K562 (cell line): ENCODE results near the gene TMEM218. TPM values are rescaled to one million over a fixed set of nuclear protein-coding genes. Genes with fewer than 3 reads are reported as not detected.
A peak's percentile ranks its signal among the peaks of the same experiment; 100 is the strongest.

Source experiments
- ATF3 ChIP-seq, 2 experiments: fragments of 450-650 bp in 1 of 2; sonication (generic) in 1 of 2; formaldehyde crosslinking in 1 of 2; IDR thresholded peaks in 1 of 2; conservative IDR thresholded peaks in 1 of 2; 2 replicates each; pipeline versions ENCODE4 v1.6.1 to v1.8.1; 2016 to 2023; ENCODE audit warnings: mild to moderate bottlenecking in 2 of 2, moderate library complexity in 2 of 2, inconsistent platforms in 1 of 2, missing genetic modification reagents in 1 of 2
- COPS2 ChIP-seq: fragments of 450-650 bp; conservative IDR thresholded peaks from 2 replicates; pipeline ENCODE4 v1.6.1; 2016; ENCODE audit warnings: mild to moderate bottlenecking, moderate library complexity
- E2F1 ChIP-seq: sonication (generic); formaldehyde crosslinking; IDR thresholded peaks from 2 replicates; pipeline ENCODE4 v1.8.1; 2023; ENCODE audit warnings: mild to moderate bottlenecking, missing genetic modification reagents, moderate library complexity
- ELK3 ChIP-seq: fragments of 450-650 bp; formaldehyde crosslinking; IDR thresholded peaks from 2 replicates; pipeline ENCODE4 v1.4.0; 2020; ENCODE audit warnings: mild to moderate bottlenecking
- FOS ChIP-seq: IDR thresholded peaks from 3 replicates; pipeline ENCODE4 v1.6.1; 2011; ENCODE audit not compliant: insufficient read length; ENCODE audit errors: extremely low read depth
- GTF3C2 ChIP-seq: IDR thresholded peaks from 3 replicates; pipeline ENCODE4 v1.6.1; 2011; ENCODE audit warnings: borderline replicate concordance, mild to moderate bottlenecking, moderate library complexity; ENCODE audit not compliant: insufficient read length; ENCODE audit errors: extremely low read depth
- HSF4 ChIP-seq: fragments of 250-450 bp; sonication (Bioruptor Pico); IDR thresholded peaks from 2 replicates; pipeline ENCODE4 v2.1.2; 2022; ENCODE audit warnings: mild to moderate bottlenecking, moderate library complexity, borderline replicate concordance
- NCOA4 ChIP-seq: fragments of 450-650 bp; IDR thresholded peaks from 2 replicates; pipeline ENCODE4 v1.6.1; 2018; ENCODE audit warnings: mild to moderate bottlenecking; ENCODE audit not compliant: partially characterized antibody
- OTX1 ChIP-seq: fragments of 450-650 bp; formaldehyde crosslinking; IDR thresholded peaks from 2 replicates; pipeline ENCODE4 v1.4.0; 2022; ENCODE audit warnings: mild to moderate bottlenecking
- RBFOX2 ChIP-seq: fragments of 200-400 bp; formaldehyde crosslinking; IDR thresholded peaks from 2 replicates; pipeline ENCODE4 v1.6.1; 2017; ENCODE audit warnings: low read depth, mild to moderate bottlenecking, low read length, moderate library complexity
- RNF2 ChIP-seq: sonication (generic); IDR thresholded peaks from 2 replicates; pipeline ENCODE4 v1.6.1; 2016
- SNIP1 ChIP-seq: fragments of 450-650 bp; IDR thresholded peaks from 2 replicates; pipeline ENCODE4 v1.7.1; 2017; ENCODE audit warnings: low read depth, mild to moderate bottlenecking
- SREBF1 ChIP-seq: fragments of 150-350 bp; IDR thresholded peaks from 2 replicates; pipeline ENCODE4 v1.6.1; 2014; ENCODE audit warnings: antibody characterized with exemption, low read depth, low read length, borderline replicate concordance
- ZBTB12 ChIP-seq: fragments of 250-450 bp; sonication (Bioruptor Pico); IDR thresholded peaks from 2 replicates; pipeline ENCODE4 v1.4.0; 2020
- ZFX ChIP-seq: sonication (generic); formaldehyde crosslinking; IDR thresholded peaks from 2 replicates; pipeline ENCODE4 v1.8.0; 2022; ENCODE audit warnings: mild to moderate bottlenecking, missing genetic modification reagents, moderate library complexity
- ZNF174 ChIP-seq: fragments of 250-450 bp; sonication (Bioruptor Pico); IDR thresholded peaks from 2 replicates; pipeline ENCODE4 v1.4.0; 2020; ENCODE audit warnings: mild to moderate bottlenecking
- ZNF232 ChIP-seq: sonication (generic); formaldehyde crosslinking; IDR thresholded peaks from 2 replicates; pipeline ENCODE4 v1.8.0; 2022; ENCODE audit warnings: mild to moderate bottlenecking, missing genetic modification reagents
- ZNF280A ChIP-seq: fragments of 450-650 bp; IDR thresholded peaks from 2 replicates; pipeline ENCODE4 v1.6.1; 2018; ENCODE audit warnings: mild to moderate bottlenecking, low read depth; ENCODE audit not compliant: partially characterized antibody
- polyA plus RNA-seq, 8 experiments: library from polyadenylated mRNA; depleted of rRNA in 4 of 8; stranded (reverse) in 5 of 8; unstranded in 3 of 8; fragments of >200 nt; fragmentation: Nextera tagmentation in 2 of 8; fragmentation: Illumina TruSeq in 1 of 8; extraction: Ambion mirVana in 2 of 8; extraction: Trizol in 1 of 8; gene quantifications; 2 replicates each; pipeline versions ENCODE4 v1.2.1 to v1.2.3, GENCODE V29; 2011 to 2014; ENCODE audit warnings: inconsistent platforms in 1 of 8, missing spikeins in 1 of 8
- total RNA-seq, 7 experiments: library from RNA; depleted of rRNA in 6 of 7; stranded (reverse); fragments of >200 nt in 6 of 7; fragmentation: Illumina TruSeq in 2 of 7; extraction: Trizol in 2 of 7; gene quantifications; 2 replicates each; pipeline versions ENCODE4 v1.2.1 to v1.2.3, GENCODE V29; 2011 to 2021; ENCODE audit warnings: low replicate concordance in 1 of 7

TMEM218 gene
- total and polyA plus RNA-seq, 9 of the 15 experiments (the other 6 are each of a cell fraction or from before 2014, with no cell fraction given): 13.4 to 32.2 (median 25.4) TPM

GRCh38 chr11:125123947-125124617 is 12.7 kb upstream of the TMEM218 start (continued):
- TF ChIP-seq GTF3C2 (no peak), ZNF280A (no peak), E2F1 (CRISPR knock-in tag) (no peak), FOS (peak; percentile 51), HSF4 (CRISPR knock-in tag) (no peak), SNIP1 (no peak), ELK3 (CRISPR knock-in tag) (no peak), OTX1 (no peak), ZNF232 (CRISPR knock-in tag) (no peak), ATF3 (IDR thresholded peaks at IDR 0.05) (no peak), ATF3 (CRISPR knock-in tag; conservative IDR thresholded peaks at IDR 0.05) (no peak), ZBTB12 (CRISPR knock-in tag) (no peak), ZFX (CRISPR knock-in tag) (no peak), RBFOX2 (no peak), NCOA4 (no peak), SREBF1 (no peak), COPS2 (no peak), ZNF174 (CRISPR knock-in tag) (no peak), RNF2 (no peak)
